AG04450 (cell line): Measurements from ENCODE around the gene RPTOR. TPM values are rescaled to one million over a fixed set of nuclear protein-coding genes. Genes with fewer than 3 reads are reported as not detected.
A peak's percentile ranks its signal among the peaks of the same experiment; 100 is the strongest.

Experiments
- CTCF ChIA-PET: fragments of 300-600, 350-600 bp; formaldehyde crosslinking; extraction: SDS; loops from one replicate; lab custom pipeline; 2022; ENCODE audit warnings: antibody characterized with exemption, inconsistent platforms; lab: Charles Lee
- POLR2A ChIA-PET: fragments of 350-600 bp; formaldehyde crosslinking; extraction: SDS; loops from one replicate; lab custom pipeline; 2021; ENCODE audit warnings: antibody characterized with exemption, inconsistent platforms; lab: Yijun Ruan, JAX
- DNase-seq: peaks from one replicate; pipeline ENCODE4 v3.0.0-alpha.2; 2011; ENCODE audit warnings: low read depth, low spot score
- H3K27ac ChIP-seq: one replicate; pipeline ENCODE4 v1.5.1; 2012; ENCODE audit warnings: low read depth, low read length, control low read depth
- H3K27me3 ChIP-seq: one replicate; pipeline ENCODE4 v1.6.0; 2012; ENCODE audit warnings: low read length; ENCODE audit not compliant: control insufficient read depth, insufficient read depth
- H3K4me3 ChIP-seq: 2 replicates; pipeline ENCODE4 v1.5.1; 2011; ENCODE audit warnings: mild to moderate bottlenecking, low read depth, low read length, control low read depth
- H3K9me3 ChIP-seq: 2 replicates; pipeline ENCODE4 v1.5.1; 2012; ENCODE audit warnings: low read length; ENCODE audit not compliant: control insufficient read depth, insufficient read depth
- polyA plus RNA-seq: library from polyadenylated mRNA; depleted of rRNA; stranded (reverse); fragments of >200 nt; gene quantifications from 2 replicates; pipeline ENCODE4 v1.2.3, GENCODE V29; 2011
- TF ChIP-seq, protein P1 (sequence below): IDR thresholded peaks from 2 replicates; pipeline ENCODE4 v1.5.1; 2011; ENCODE audit warnings: low read depth, low read length, control low read depth, inconsistent platforms

Gene RPTOR
- polyA plus RNA-seq, 1 experiment: 6.2 TPM

DNA sequence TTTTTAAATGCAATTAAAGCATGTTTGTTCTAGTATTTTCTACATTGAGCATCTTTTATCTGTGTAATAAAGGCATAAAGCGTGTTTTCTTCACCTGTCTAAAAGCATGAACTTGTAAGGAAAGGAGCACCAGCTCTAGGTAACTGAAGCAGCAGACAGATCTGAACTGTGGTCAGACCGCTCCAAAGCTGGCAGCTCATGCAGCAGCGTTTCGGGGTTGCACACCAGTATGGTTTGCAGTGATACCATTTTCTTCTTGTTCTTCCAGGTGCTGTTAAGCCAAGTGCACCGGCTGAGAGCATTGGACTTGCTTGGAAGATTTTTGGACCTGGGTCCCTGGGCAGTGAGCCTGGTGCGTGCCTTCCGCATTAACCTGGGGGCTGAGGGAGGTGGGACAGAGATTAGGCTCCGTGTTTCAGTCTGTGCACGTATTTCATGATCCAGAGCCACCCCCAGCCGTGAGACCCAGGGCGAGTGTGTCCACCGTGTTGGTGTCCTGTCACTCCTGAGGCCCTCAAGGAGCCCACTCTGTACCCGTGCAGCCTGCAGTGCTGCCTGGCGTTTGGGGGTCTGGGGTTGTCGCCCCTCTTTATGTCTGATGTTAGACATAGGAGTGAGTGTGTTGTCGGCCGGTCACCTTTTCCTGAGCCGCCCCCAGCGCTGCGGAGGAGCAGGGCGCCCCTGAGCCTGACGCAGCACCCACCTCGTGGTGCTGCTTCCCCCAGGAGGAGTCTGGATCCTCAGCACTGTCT lies 310.7 kb downstream of the RPTOR start:
- no peak for DNase-seq
- H3K27ac ChIP-seq: peak overlapping the region; percentile 99
- TF ChIP-seq, protein P1, sequence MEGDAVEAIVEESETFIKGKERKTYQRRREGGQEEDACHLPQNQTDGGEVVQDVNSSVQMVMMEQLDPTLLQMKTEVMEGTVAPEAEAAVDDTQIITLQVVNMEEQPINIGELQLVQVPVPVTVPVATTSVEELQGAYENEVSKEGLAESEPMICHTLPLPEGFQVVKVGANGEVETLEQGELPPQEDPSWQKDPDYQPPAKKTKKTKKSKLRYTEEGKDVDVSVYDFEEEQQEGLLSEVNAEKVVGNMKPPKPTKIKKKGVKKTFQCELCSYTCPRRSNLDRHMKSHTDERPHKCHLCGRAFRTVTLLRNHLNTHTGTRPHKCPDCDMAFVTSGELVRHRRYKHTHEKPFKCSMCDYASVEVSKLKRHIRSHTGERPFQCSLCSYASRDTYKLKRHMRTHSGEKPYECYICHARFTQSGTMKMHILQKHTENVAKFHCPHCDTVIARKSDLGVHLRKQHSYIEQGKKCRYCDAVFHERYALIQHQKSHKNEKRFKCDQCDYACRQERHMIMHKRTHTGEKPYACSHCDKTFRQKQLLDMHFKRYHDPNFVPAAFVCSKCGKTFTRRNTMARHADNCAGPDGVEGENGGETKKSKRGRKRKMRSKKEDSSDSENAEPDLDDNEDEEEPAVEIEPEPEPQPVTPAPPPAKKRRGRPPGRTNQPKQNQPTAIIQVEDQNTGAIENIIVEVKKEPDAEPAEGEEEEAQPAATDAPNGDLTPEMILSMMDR: no peak
- H3K9me3 ChIP-seq: peaks cover 3% of the 10 kb centered on the region; the same call in 1 of the 2 replicates
- H3K27me3 ChIP-seq: no peaks in the 10 kb centered on the region
- no peak overlapping the region for H3K4me3 ChIP-seq
- ChIA-PET CTCF (interaction anchor here (0.8 to 1.0 kb wide), 2 partner anchors 11 to 13 kb away, joined by 3 to 5 read pairs; no protein-coding TSS in a partner anchor), POLR2A (no interaction called here)

- DNase-seq: peak; percentile 96
- peak overlapping the region; percentile 99 for H3K27ac ChIP-seq
- H3K9me3 ChIP-seq: peaks cover 3% of the 10 kb centered on the region; the same call in 1 of the 2 replicates
- POLR2A ChIA-PET: interaction anchor here (0.8 to 1.2 kb wide), 2 partner anchors 23 to 29 kb away, joined by 3 to 7 read pairs; no protein-coding TSS in a partner anchor
- H3K4me3 ChIP-seq: no peak overlapping the region
- CTCF ChIA-PET: interaction anchor here (0.5 to 1.0 kb wide), 3 partner anchors 10 to 76 kb away, joined by 3 read pairs; no protein-coding TSS in a partner anchor
- TF ChIP-seq, protein P1: no peak
- H3K27me3 ChIP-seq: no peaks in the 10 kb centered on the region
Measured at GRCh38 chr17:80855948-80856862, 311.6 kb downstream of the RPTOR start.

GRCh38 chr17:80856863-80857755 lies 312.5 kb downstream of the RPTOR start:
- no peaks in the 10 kb centered on the region; the same call in 1 of the 2 replicates for H3K9me3 ChIP-seq
- ChIA-PET CTCF (interaction anchor here (0.5 to 0.8 kb wide), 3 partner anchors 9 to 75 kb away, joined by 3 to 4 read pairs (median 3); no protein-coding TSS in a partner anchor), POLR2A (interaction anchor here (0.8 to 1.2 kb wide), 3 partner anchors 24 to 66 kb away, joined by 3 to 7 read pairs (median 3); no protein-coding TSS in a partner anchor)
- DNase-seq: no peak
- peak overlapping the region; percentile 99 for H3K27ac ChIP-seq
- H3K27me3 ChIP-seq: no peaks in the 10 kb centered on the region
- H3K4me3 ChIP-seq: no peak overlapping the region
- TF ChIP-seq, protein P1: no peak

- peak overlapping the region; percentile 21 for H3K27ac ChIP-seq
- DNase-seq: no peak
- TF ChIP-seq, protein P1: no peak
- peaks cover 5% of the 10 kb centered on the region for H3K9me3 ChIP-seq
- ChIA-PET CTCF (interaction anchor here (0.7 to 0.8 kb wide), 2 partner anchors 14 to 340 kb away, joined by 4 to 6 read pairs; no protein-coding TSS in a partner anchor), POLR2A (interaction anchor here (1.0 kb wide), 1 partner anchor 66 kb away, joined by 3 read pairs; no protein-coding TSS in a partner anchor)
- H3K27me3 ChIP-seq: no peaks in the 10 kb centered on the region
- H3K4me3 ChIP-seq: no peak overlapping the region
Measured at GRCh38 chr17:80857756-80858171, 313.1 kb downstream of the RPTOR start.
